RPMI8226 (cell line): ENCODE data around the gene ST7.
"Not testable (repeated sequence)": the region's sequence is repeated elsewhere in the genome, so short reads cannot be mapped to it uniquely, and the experiment has no call there.

Experiments
- DNase-seq: peaks from one replicate; pipeline ENCODE4 v3.0.0-alpha.2; 2015

ST7 gene

GRCh38 chr7:117101026-117101425 lies 147.7 kb downstream of the ST7 start:
- DNase-seq, result no peak

DNA sequence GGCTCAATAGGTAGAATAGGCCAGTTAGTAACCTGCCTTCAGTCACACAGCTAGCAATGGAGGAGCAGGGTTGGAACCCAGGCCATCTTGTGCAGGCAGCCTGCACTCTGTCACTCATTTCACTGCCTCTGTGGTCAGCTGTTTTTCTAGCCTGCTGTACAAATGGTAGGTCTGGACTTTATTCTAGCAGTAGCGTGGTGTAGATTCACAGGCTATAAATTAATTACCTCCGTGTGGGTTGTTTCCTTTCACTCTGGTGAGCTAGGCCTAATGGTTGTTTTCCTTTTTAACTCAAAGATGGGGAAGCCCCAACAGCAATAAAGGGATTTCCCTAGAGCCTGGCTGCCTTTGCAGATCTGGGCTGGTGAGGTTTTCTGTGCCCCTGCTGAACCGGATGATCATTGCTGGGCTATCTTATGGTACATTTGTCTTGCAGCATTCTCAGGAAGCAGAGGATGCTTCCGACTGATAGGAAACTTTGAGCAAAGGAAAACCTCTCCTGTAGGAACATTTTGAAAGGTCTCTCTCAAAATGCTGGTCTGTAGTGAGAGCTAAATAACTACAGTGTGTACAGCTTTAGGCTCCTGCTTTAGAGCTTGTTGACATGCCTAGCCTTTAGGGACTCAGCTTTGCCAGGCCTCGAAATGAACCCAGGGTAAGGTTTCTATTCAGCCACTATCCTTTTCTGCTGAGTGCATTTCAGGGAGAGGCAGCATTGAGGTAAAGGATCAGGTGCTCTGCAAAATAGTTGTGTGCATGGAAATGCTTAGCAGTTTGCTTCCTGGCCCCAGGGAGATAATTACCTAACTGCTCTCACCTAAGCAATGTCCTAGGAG lies 157.4 kb downstream of the ST7 start:
- no peak for DNase-seq

GRCh38 chr7:117111535-117111934 lies 158.2 kb downstream of the ST7 start:
- DNase-seq, result no peak

- no peak for DNase-seq
Measured at GRCh38 chr7:117112640-117113039, 159.3 kb downstream of the ST7 start.

- no peak for DNase-seq
Measured at GRCh38 chr7:117113871-117114270, 160.6 kb downstream of the ST7 start.

DNA sequence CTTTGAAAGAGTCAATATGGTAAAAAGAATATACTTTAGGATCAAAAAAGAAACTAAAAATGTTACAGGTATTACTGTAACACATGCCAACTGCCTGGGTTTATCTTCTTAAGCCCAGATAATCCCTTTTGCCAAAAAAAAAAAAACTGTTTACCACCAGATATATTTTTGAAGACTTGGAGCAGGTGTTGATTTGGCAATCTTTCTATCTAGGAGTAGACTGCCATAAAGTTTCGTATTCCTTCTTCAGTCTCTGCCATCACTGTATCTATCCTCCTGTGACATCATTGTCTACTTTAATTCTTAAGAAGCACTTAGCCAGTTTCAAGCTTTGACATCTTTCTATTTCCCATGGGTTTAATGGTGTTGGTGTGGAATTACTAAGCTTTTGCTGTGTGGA lies 161.0 kb downstream of the ST7 start:
- DNase-seq, result no peak

DNA sequence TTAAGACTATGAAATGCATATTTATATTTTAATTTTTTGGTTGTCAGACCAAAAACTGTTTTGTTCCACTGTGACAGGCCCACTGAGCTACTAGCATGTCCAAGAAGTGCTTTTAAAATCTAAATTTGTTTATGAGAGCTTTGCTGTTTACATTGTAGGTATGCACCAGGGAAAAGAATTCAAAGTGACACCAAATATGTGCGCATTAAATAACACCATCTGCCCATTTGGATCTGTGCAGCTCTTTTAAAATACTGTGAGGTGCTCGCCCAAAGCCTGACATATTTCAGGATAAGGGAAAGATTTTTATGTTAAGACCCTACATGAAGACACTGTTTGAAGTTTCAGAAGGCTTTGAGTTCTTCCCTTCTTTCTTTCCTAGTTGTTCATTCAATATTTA lies 162.9 kb downstream of the ST7 start:
- no peak for DNase-seq

- DNase-seq, result no peak
Measured at GRCh38 chr7:117117172-117117571, 163.9 kb downstream of the ST7 start.

DNA sequence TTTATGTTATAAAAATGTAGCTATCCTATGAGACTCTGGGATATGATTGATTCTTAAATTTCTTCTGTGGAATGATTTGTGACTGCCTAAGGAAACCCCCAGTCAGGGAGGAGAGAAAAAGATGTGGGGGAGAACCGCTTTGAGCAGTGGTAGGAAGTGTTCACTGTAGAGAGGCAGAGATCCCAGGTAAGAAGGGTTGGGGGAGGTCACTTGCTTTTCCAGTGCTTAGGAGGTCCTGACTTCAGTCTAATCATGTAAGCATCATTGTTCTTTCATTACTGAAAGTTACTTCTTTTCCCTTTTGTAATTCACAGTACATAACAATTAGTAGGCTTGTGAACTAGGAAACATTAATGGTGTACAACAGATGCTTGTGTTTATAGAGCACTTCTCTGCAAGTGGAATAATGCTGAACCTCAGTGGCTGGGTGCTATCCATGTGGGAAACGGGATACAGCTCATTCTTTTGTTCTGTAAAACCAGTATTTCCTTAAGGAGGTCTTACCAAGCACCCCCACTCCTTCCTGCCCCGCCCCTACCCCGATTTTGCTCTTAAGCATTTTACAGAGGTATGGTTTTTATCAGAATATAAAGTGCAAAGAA lies 165.4 kb downstream of the ST7 start:
- DNase-seq, result no peak

DNA sequence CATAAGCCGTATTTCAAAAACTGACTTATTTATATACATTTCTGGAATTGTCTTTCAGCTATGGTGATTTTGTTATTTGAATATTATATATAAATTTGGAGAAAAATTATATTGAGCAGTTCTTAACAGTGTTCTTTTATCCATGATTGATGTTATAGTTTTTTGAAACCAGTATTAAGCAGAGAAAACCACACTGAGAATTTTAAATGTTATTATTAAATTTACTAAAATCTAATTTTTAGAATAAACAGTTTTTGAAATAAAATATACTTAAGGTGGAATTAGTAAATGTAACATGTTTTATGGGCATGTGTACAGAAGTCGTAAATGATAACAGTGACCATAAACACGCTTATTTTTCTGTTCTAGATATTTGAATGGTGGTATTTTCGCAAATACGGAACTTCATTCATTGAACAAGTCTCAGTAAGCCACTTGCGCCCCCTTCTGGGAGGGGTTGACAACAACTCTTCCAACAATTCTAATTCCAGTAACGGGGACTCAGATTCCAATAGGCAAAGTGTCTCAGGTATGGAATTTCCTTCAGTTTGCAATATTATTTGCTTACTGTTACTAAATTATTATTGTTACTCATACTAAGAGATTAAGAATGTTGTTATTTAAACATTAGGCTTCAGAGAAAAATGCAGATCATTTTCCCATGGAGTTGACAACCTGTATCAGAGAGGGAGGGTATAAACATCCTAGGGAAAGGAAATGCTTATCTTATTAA lies 166.1 kb downstream of the ST7 start:
- peak; percentile 80 for DNase-seq

DNA sequence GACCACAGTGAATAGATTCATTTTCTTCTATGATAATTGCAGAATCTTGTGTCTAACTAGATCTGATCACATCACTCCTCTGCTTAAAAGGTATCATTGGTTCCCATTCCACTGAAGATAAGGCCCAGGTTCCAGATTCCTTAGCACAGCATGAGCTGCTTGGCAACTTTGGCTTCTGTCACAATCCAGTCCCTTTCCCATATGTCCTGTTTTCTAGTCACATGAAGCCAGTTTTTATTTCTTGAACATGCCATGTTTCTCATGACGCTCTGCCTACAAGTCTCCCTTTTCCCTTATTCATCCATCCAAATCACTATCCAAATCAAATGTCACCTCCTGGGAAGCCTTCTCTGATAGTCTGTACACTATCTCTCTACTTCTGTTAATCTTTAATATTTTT lies 167.0 kb downstream of the ST7 start:
- not testable (repeated sequence) for DNase-seq

GRCh38 chr7:117122036-117122435 lies 168.7 kb downstream of the ST7 start:
- not testable (repeated sequence) for DNase-seq

GRCh38 chr7:117122536-117122935 lies 169.2 kb downstream of the ST7 start:
- no peak for DNase-seq

DNA sequence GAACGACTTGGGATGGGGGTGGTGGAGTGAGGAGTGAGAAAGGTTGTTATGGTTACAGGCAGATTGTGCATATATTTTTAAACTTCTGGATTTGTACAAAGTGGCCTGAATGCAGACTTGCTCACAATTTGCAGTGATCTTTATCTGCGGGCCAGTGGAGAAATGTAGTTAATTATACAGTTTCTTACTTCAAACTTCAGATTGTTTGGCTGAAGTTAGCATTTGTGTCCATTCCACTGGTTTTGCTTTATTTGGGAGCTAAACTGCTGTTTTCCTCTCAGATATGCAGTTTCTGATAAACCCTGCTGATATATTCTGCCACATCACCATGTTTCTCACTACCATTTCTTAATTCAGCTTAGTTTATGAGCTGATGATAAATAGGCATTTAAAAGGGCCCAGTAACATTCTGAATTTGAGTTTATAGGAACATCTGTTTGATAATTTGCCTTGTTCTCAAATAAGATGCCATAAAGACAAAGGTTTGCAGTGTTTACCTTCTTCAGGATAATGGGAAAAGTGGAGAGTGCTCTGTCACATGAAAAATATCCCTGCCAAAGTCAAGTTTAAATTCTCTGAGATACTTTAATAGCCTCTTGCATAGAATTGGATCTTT lies 170.1 kb downstream of the ST7 start:
- DNase-seq, result no peak

DNA sequence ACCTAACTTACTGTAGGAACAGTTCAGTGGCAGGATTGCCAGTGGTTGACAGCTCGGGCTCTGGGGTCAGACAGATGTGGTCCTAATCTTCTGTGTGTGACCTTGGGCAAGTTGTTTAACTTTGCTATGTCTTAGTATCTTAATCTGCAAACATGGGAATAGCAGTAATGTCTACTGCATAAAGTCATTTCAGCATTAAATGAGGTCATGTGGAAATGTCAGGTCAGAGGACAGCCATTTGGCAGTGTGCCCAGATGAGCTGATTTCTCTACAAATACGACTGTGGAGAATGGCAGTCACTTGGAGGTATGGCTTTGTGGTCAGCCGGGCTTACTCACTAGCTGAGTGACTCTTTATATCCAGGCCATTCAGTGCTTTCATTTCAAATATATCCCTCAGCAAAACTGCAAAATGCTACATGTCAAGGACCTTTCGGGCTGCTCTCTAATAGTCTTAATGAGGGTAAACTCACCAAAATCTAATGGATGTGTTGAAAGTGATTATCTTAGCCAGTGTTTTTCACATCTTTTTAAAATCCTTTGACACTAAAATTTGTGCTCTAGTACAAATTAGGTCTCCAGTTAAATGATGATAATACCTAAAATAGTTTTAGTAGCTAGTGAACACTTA lies 171.4 kb downstream of the ST7 start:
- peak; percentile 98 for DNase-seq

DNA sequence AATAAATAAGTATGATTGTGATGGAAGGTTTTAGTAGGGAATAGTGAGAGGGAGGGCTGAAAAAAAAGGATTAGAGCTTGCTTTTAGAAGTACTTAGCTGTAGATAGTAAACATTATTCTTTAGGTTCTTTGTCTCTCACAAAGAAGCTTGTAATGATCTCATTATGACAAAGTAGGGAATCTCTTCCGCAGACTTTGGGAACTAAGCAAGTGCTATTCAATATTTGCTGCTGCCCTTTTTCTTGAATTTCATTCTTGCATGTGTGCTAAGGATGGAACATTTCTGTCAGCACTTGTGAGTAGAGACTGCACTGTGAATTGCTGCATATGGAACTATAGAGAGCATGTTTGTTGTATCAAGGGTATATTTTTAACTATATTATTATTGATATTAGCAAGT lies 173.4 kb downstream of the ST7 start:
- no peak for DNase-seq

DNA sequence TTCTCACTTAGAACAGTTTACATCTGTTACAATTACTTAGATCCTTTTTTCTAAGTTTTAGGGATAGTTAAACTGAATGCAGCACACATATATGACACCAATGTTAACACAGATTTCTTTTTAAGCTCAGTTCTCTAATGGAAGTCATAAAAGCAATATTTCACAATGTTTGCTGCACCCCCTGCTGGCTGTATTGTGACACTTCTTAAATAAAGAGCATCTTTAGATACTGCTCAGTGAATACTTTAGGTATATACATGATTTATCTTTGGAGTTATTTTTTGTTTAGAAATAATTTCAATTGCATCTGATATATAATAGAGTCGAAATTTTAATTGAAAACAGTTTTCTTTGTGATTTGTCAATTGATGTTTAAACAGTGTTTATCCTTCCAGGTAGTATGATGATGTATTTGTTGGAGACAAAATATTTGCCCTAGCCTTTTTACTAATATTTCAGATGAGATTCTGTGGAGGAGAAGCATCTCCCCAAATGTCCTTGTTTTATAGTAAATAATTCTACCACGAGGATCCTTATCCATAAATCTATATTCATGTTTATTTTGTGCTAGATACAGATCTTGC lies 174.4 kb downstream of the ST7 start:
- peak; percentile 75 for DNase-seq

DNA sequence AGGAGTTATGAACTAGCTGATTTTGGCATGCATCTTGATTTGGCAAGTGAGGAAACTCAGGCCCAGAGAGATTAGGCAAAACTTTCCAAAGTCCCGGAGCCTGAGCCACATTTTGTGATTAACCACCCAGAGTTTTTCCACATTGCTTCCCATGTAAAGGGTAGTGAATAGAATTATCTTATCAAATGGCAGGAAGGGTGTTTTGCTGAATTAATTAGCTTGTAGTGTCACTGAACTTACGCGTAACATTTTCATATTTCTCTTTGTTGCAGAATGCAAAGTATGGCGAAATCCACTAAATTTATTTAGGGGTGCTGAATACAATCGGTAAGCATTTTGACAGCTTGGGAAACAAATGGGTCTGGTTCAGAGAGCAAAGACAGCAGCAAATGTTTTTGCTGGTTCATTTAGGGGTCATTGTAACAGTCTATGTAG lies 176.2 kb downstream of the ST7 start:
- no peak for DNase-seq

- DNase-seq, result no peak
Measured at GRCh38 chr7:117130262-117130661, 177.0 kb downstream of the ST7 start.

DNA sequence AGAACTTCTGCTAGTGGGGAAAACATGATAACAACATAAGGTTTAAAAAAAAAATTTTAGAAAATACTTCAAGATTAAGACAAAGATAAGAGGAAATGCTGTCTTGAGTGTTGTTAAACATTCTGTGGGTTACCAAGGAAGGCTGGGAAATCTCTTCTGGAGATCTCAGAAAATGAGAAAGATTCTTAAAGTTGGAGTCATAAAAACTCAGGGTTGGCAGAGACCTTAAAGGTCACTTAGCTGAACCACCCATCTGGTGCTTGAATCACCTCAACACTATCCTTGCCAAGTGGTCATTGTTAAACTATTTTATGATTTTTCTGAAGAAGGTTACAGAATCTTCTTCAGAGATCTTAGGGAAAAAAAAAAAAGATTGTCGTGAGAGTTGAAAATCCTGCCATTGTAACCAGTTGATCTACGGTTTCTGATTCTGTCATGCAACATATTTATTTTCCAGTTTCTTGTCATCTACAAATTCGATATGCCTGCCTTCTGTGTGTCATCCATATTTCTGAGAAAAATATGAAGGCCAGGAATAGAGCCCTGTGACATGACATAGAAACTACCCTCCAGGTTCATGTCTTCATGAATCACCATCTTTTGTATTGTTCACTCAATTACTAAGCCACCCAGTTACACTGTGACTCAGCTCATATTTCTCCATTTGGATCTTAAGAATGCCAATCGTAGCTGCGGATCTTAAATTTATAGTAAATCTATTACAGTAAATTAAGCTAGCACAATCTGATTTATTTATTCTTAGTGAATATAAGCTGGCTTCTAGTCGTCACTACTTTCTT lies 179.2 kb downstream of the ST7 start:
- DNase-seq, result no peak

DNA sequence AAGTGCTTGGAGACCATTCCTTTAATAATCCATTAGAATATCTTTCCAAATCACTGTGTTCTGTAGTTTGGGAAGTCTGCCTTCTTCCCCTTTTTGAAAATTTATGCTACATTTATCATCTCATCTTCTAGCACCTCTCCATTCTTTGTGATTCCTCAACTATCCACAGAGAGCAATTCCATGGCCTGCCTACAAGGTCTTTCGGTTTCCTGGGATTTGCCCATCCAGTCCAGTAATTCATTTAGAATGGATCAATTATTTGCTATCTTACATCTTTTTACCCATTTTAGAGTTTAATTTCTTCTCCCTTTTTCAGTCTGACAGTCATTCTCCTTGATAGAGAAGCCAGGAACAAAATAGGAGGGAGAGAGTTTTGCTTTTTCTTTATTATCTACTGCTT lies 179.8 kb downstream of the ST7 start:
- DNase-seq, result no peak

- DNase-seq, result no peak
Measured at GRCh38 chr7:117134411-117134810, 181.1 kb downstream of the ST7 start.
